NCI-H1694 treated with DMSO at 0.1 percent for 48 hours (cell line): Measurements from ENCODE around the gene CFAP298.
A peak's percentile ranks its signal among the peaks of the same experiment; 100 is the strongest.

Experiments used
- DNase-seq: peaks from one replicate; lab custom pipeline; 2025; lab: John Stamatoyannopoulos, UW

The CFAP298 gene

DNA sequence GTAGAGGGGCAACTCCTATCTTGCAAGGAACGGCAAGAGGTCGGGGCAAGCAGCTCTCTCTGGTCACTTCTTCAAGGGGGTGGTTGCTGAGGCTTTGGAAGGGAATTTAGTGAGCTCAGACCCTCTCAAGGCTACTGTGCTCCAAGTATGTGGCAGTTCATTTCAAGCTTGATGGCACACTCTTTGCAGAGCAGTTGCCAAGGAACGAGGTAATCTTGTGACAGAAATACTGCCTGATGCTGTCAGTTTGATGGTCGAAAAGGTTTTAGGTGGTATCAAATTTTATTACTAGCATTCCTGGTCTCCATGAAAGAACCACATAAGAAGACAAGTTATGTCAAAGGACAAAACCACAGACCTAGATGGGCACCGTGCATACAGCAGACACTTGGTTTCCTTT is 13.1 kb downstream of the CFAP298 start:
- no peak for DNase-seq

DNA sequence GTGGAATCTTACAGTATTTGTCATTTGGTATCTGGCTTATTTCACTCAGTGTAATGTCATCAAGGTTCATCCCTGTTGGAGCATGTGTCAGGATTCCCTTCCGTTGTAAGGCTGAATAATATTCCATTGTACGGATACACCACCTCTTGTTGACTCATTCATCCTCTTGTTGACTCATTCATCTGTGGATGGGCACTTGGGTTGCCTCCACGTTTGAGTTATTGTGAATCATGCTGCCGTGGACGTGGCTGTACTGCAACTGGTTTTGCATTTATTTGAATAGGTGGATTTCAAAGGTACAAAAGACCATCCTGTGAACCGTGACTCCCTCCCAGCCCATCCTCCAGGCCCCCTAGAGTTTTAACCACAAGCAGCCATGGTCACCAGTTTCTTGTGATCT is 15.0 kb downstream of the CFAP298 start:
- no peak for DNase-seq

DNA sequence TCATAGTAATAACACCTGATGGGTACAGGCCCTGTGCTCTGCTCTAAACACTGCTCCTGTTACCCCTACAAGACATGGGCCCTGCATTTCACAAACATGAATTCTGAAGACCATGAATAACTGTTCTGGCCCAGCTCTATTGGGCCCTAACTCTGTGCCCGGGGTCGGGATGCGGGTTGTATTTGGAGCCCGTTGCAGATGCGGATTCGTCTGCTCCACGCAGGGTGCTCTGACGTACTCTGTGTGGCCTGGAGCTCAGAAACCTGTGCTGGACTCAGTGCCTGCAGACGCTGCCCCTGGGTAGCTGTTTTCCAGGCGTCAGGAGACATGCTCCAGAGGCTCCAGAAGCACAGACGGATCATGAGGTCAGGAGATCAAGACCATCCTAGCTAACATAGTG is 16.7 kb downstream of the CFAP298 start:
- no peak for DNase-seq

DNA sequence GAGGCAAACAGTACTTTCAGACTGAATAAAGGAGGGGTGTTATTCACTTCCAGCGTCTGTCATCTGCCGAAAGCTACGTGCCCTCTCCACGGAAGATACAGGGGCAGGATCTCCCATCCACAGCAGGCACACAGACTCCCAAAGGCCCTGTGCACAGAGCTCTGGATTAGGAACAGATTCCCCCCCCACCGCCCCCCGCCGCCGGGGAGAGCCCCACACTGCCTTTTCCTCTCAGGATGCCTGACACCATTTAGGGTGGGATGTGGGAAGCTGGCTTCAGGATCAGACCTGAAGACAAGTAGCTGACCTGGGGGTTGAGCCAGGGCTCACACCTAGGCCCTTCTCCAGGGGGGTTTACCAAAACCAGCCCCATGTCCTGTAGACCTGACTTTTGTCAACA is 18.5 kb downstream of the CFAP298 start:
- no peak for DNase-seq

DNA sequence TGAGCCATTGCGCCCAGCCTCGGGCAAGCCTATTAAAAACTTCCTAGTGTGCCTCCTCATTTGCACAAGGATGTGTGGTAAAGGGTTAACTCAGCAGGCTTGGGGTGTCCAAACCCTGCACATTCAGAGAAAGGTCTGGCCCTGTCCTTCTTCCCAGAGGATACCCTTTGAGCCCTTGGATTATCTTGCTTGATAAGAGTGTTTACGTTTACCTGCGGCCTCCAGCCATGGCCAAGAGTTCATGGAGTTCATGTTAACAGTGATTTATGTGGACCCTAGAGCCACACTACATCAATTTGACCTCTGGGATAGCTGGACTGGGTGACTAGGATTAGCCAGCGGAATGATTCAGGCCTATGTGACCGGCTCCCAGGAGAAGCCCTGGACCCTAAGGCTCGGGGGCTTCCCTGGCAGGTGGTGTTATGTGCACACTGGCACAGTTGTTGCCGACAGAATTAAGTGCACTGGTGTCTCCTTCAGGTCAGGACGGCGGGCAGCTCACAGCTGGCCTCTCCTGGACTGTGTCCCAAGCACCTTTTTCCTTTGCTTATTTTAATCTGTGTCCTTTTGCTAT is 19.2 kb downstream of the CFAP298 start:
- no peak for DNase-seq

DNA sequence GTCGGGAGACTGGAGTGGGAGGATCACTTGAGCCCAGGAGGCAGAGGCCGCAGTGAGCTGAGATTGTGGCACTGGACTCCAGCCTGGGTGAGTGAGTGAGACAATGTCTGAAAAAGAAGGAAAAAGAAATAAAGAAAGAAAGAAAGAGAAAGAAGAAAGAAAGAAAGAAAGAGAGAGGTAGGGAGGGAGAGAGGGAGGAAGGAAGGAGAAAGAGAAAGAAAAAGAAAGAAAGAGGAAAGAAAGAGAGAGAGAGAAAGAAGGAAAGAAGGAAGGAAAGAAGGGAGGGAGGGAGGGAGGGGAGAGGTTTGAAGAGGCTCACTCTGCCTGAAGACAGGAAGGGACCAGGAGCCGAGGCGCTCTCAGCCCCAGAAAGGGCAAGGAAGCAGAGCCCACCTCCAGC is 22.0 kb downstream of the CFAP298 start:
- no peak for DNase-seq

DNA sequence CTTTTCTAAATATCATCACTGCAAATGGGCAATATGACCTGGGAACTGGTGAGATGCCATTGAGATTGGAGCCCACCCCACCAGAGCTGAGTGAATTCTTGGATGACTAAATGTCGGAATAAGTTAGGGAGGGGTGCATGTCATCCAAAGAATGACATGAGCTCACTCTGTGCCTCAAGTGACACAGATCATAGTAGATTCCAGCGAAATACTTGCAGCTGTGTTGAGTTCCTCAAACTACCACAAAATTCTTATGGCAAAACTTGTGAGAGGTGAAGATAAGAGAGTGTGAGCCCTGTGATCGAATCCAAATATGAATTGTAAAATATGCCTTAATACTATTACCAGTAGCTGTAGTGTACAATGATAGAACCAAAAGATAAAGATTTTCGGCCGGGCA is 24.5 kb downstream of the CFAP298 start:
- no peak for DNase-seq

DNA sequence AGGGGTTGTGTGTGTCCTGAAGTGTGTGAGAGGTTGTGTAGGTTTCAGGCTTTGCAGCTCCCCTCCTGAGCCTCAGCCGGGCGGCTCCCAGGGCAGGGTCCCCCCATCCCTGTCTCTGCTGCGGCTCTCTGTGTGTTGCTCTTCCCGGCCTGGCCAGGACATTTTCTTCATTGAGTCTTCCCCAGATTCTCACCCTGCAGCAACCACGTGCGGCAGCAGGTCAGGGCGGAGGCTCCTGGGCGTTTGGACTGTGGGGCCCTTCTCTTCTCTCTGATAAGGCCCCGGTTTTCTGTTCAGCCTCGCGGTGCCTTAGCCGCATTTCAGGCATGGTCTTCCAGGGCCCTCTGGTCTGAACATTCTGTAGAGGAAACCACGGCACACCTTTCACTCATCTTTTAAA is 25.1 kb downstream of the CFAP298 start:
- no peak for DNase-seq

DNA sequence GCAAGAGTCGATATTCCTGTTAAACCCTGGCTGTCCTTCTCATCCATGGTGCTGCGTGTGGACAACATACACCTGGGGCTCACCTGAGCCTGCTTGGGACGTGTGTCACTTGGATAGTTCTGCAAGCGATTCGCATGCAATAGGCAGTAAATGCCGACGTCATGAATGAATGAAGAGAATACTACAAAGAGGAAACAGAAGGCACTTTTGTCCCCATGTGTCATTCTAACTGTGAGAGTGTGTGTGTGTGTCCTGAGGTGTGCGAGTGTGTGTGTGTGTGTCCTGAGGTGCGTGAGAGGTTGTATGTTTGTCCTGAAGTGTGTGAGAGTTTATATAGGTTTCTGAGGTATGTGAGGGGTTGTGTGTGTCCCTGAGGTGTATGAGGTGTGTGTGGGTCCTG is 26.2 kb downstream of the CFAP298 start:
- no peak for DNase-seq

DNA sequence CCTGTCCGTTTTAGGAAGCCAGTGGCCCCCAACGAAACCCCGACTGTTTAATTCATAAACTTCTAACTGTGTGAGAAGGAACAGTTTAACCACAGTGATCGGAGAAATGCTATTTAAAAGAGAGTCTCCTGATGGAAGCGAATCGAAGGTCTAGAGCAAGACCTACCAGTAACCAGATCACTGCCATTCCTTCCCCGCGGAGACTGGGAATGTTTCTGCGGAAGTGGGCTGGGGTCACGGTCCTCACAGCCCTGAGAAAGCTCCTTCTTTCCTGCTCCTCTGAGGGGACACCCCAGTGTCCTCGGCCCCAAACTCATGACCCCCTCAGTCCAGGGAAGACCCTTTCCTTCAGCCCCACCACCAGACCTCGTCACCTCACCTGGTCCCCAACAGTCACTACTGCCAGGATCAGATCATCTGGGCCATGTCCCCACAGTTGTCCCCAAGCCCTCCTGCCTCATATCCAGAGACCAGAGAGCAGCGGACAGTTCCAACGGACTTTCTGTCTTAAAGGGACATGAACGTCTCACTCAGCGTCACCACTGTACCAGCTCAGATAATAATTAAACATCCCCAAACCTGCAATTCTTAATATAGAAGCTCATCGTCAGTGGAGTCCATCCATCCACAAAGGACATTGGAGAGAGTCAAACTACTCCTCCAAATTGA is 27.0 kb downstream of the CFAP298 start, which contains the start of gene TCP10L:
Gene TCP10L, minus strand, starts transcription at position 482 of the 669 bp plus-strand sequence. CDS start 1,219 bp downstream, outside the sequence.
- DNase-seq, result no peak

DNA sequence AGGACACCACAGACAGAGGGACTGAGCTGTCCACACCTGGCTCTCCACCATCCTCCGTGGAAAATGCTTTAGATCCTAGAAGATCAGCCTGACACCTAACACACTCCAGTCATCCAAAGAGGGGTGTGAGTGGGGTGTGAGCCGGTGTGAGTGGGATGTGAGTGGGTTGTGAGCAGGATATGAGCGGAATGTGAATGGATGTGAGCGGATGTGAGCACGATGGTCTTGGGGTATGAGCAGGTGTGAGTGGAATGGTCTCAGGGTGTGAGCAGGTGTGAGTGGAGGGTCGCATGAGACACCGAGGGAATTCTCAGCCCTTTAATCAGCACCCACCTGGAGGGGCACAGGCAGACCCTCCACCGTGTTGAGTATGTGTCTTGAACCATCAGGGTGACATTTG is 27.7 kb downstream of the CFAP298 start:
- no peak for DNase-seq

DNA sequence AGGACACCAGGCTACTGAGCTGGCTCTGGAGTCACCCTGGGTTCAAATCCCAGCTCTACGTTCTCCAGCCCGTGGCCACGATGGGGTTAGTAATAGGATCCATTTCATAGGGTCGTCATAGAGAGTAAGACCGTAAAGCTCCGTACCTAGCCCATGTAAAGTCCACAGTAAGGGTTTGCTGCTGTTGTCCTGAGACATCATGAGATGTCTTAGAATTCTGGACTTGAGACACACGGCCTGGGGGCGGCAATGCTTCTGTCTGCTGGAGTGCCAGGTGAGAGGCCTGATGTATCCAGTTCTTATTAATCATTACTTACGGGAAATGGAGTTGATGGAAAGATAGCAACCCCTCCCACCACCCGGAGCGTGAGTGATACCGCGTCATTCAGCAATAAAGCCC is 30.4 kb downstream of the CFAP298 start:
- DNase-seq, result no peak

DNA sequence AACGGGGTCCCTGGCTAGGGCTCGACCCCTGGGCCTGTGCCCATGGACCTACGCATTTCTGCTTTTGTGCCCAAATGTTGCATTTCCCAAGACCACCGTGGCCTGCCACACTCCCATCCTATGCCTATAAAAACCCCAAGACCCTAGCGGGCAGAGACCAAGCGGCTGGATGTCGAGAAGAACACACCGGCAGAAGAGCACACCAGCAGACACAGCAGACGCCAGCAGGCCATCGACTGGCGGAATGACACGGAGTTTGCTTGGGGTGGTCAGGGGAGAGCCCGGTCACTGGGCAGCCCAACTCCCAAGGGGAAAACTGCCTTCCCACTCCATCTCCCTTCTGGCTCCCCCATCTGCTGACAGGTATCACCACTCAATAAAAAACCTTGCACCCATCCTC is 31.2 kb downstream of the CFAP298 start:
- no peak for DNase-seq

DNA sequence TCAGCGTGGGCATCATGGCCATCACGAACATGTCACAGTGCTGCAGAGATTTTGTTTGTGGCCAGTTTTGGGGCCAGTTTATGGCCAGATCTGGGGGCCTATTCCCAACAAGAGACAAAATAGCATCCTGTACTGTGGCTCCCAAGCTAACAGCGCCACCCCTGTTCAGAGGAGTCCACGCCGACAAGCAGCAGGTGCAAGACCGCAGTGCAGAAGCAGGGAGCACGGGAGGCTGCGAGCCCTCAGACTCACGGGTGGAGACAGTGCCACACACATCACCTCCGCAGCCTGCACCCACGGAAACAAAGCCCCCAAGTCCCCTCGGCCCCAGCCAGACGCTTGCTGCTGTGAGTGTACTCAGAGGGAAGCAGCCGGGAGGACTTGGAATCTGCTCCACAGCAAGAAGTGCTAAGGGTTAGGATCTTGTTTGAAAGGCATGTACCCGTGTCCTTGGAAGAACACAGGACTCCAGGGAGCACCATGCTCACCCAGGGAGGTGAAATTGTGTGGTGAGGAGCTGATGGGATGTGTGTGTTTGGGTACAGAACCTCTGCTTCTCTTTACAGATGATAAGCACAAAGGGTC is 34.0 kb downstream of the CFAP298 start:
- peak; percentile 40 for DNase-seq

DNA sequence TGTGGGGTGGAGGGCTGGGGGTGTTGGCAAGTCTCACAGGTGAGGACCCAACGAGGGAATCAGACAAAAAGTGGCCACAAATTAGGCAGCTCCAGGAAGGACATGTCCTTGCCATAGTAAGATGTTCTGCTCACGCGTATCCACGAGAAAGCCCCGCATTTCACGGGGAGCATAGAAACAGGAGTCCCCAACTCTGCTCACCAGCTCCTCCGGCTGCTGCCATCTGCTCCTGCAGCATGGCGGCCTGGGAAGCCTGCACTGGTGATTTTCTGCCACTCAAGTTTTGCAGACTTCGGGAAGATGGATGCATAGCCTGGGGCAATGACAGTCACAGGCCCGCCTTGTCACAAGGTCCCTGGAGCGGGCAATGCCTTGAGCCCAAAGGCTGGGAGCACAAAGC is 36.2 kb downstream of the CFAP298 start:
- no peak for DNase-seq

DNA sequence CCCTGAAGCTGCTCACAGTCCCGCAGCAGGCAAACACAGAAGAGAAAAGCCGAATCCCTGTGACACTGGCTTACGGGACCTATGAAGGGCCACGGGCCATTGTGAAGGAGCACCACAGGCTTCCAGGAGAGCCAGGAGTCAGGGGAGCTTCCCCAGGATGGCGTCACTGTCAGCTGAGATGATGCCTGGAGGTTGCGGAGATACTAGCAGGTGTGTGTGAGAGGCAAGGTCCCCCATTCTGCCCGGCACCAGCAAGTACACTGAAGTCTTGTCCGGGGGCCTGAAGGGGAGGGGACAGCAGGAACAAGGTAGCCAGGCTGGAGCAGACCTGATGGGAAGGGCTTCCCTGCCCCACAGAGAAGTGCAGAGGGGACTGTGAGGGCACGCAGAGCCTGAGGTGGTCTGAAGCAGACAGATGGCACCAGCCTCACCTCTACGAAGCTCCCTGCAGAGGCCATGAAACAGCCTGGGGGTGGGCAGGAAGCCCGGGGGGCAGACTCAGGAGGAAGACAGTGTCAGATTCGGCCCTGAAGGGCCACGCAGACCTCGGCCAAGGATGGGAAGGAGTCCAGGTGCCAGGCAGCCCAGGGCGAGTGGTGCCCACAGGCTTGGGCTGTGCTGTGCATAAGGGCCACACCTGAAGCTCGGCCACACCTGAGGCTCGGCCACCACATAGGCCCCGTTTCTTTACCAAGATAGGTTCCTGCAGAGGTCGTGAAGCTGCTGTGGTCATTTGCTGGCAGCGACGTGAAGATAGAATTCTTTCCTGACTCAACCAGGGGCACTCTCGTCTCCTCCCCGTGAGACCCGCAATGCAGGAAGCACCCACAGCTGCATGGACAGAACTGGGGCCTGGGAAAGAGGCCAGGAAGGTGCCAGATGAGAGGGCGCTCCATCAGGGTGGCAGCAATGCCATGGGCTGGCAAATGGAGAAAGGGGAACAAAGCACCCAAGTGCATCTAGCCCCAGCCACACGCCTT is 36.9 kb downstream of the CFAP298 start:
- no peak for DNase-seq

DNA sequence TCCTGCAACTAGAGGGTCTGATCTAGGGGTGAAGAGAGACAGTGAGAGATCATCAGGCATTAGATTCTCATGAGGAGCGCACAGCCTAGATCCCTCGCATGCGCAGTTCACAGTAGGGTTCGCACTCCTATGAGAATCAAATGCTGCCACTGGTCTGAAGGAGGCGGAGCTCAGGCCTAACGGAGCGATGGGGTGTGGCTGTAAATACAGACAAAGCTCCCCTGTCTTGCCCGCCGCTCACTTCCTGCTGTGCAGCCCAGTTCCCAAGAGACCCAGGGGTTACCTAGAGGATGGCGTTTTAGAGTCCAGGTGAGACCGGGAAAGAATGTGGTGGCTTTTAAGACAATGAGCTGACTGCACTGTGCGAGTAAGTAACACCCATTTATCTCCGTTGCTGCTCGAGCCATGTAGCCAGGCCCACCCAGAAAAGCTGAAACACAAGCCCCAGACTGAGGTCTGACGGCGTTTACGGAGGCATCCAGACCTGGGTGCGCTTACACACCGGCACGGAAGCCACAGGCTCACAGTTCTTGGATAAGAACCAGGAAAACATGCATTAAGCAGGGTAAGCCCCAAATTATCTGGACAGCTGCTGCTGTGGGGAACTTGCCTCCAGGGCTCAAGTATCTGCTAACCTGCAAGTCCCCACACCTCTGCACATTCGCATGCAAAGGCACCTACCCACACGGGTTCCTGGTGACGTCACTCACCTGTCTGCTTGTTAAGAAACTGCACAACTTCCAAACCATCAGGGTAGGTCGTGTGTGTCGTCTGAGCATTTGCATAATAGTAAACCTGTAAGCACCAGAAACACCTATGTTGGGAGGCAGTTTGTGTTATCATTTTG is 39.4 kb downstream of the CFAP298 start:
- DNase-seq, result no peak

DNA sequence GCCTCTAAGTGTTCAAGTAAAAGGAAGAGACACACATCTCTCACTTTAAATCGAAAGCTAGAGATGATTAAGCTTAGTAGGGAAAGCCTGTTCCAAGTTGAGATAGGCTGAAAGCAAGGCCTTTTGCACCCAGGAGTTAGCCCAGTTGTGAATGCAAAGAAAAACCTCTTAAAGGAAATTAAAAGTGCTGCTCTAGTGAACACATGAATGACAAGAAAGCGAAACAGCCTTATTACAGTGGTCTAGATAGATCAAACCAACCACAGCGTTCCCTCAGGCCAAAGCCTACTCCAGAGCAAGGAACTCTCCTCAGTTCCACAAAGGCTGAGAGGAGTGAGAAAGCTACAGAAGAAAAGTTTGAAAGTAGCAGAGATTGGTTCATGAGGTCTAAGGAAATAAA is 41.7 kb downstream of the CFAP298 start:
- no peak for DNase-seq

DNA sequence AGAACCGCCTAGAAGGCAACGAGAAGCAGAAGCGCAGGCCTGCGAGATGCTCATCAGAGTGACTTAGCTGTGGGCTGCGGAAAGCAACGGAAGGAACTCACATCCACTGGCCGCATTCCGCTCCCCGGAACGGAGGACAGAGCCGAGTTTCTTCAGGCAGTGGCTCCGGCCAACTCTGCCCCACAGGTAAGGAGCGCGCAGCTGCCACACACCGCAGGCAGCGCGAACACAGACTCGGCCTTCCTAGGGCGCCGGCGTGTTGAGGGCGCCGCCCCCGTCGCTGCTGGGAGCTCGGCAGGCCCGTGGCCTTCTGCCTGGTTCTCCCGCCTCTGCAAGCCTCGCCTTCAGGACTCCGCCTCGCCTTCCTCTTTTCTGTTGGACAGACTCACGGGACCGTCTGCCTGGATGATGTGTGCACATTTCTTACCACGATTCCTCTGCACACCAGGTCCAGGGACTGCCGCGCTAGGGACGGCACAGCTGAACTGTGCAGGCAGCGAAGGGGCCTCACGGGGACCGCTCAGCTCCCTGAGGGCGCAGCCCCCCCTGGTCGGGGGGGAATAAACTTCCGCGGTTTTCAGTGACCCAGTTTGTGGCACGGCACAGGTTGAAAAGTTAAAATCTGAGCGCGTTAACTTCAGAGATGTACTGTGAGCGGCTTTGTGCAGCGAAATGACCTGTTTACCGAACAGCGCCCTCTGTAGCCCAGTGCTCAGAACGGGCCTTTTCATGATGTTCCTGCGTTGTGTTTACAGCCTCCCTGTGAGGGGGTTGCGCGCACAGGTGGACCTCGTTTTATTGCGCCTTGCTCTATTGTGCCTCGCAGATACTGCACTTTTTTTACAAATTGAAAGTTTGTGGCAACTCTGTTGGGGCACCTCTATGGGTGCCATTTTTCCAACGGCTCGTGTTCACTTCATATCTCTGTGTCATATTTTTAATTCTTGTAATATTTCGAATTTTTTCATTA is 42.6 kb downstream of the CFAP298 start:
- DNase-seq, result peak; percentile 86

DNA sequence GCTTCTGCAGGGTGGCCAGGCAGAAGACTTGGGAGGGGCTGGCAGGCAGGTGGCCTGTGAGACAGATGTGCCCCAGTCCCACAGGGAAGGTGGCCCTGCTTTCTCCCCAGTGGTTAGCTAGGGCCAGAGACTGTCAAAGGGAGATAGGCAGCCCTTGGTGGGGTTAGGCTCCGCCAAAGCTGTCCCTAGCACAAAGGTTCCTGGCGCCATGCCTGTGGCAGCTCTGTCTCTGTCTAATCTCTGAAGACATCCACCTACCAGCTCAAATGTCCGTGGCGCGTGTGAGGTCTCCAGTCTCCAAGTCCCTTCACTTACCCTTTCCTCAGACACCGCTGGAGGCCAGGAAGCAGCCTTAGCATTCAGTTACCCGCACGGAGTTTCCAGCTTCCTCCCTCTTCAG is 44.6 kb downstream of the CFAP298 start:
- DNase-seq, result no peak
